Skeletal muscle tissue (tissue), 4 donors: Measurements from ENCODE around the gene RBCK1. TPM values are rescaled to one million over a fixed set of nuclear protein-coding genes. Genes with fewer than 3 reads are reported as not detected.
A peak's percentile ranks its signal among the peaks of the same experiment; 100 is the strongest.
"Not testable (repeated sequence)": the region's sequence is repeated elsewhere in the genome, so short reads cannot be mapped to it uniquely, and the experiment has no call there.

Experiments used
- H3K27ac ChIP-seq: one replicate; pipeline ENCODE4 v1.7.0; 2013; ENCODE audit warnings: mild to moderate bottlenecking, low read depth, low read length, inconsistent platforms
- H3K27me3 ChIP-seq, 3 donors: one replicate each; pipeline ENCODE4 v1.7.0; 2013; ENCODE audit warnings: low read length in 3 of 3; ENCODE audit not compliant: control insufficient read depth in 3 of 3, insufficient read depth in 3 of 3
- H3K36me3 ChIP-seq, 3 donors: one replicate each; pipeline ENCODE4 v1.7.0; 2013; ENCODE audit warnings: low read length in 3 of 3; ENCODE audit not compliant: control insufficient read depth in 3 of 3, insufficient read depth in 3 of 3
- H3K4me1 ChIP-seq, 3 donors: one replicate each; pipeline ENCODE4 v1.7.0; 2013; ENCODE audit warnings: low read length in 3 of 3, mild to moderate bottlenecking in 3 of 3; ENCODE audit not compliant: control insufficient read depth in 3 of 3, insufficient read depth in 3 of 3
- H3K4me3 ChIP-seq, 3 donors: one replicate each; pipeline ENCODE4 v1.7.0; 2013; ENCODE audit warnings: low read length in 3 of 3
- H3K9ac ChIP-seq, 3 donors: one replicate each; pipeline ENCODE4 v1.7.0; 2013; ENCODE audit warnings: low read length in 3 of 3, mild to moderate bottlenecking in 3 of 3, moderate library complexity in 2 of 3, low read depth in 1 of 3
- H3K9me3 ChIP-seq, 3 donors: one replicate each; pipeline ENCODE4 v1.7.0; 2013; ENCODE audit warnings: low read length in 3 of 3; ENCODE audit not compliant: control insufficient read depth in 3 of 3
- total RNA-seq: library from RNA; depleted of rRNA; stranded (reverse); fragments of >200 nt; gene quantifications from one replicate; pipeline ENCODE4 v1.2.3, GENCODE V29; 2014
- donor health status: Osteomylitis.

RBCK1 gene
- total RNA-seq, 1 donor from 2014 or later: 29.2 TPM

GRCh38 chr20:376089-376488 is 32.0 kb upstream of the RBCK1 start:
- Histone ChIP-seq H3K4me3 (no peak overlapping the region), H3K9me3 (no peaks in the 10 kb centered on the region), H3K27me3 (peaks cover 3 to 8% (median 6%) of the 10 kb centered on the region in 3 donors), H3K4me1 (peaks cover 11 to 19% (median 15%) of the 10 kb centered on the region in 3 donors), H3K9ac (no peak overlapping the region), H3K27ac (no peak overlapping the region), H3K36me3 (no peaks in the 10 kb centered on the region)

GRCh38 chr20:376750-377149 is 31.3 kb upstream of the RBCK1 start:
- peaks cover 3 to 8% (median 6%) of the 10 kb centered on the region in 3 donors for H3K27me3 ChIP-seq
- no peak overlapping the region for H3K4me3 ChIP-seq
- H3K36me3 ChIP-seq: no peaks in the 10 kb centered on the region
- no peak overlapping the region for H3K9ac ChIP-seq
- H3K27ac ChIP-seq: no peak overlapping the region
- H3K9me3 ChIP-seq: no peaks in the 10 kb centered on the region
- H3K4me1 ChIP-seq: peaks cover 6 to 13% (median 11%) of the 10 kb centered on the region in 3 donors

- not testable (repeated sequence) for H3K9ac ChIP-seq, H3K4me1 ChIP-seq, H3K9me3 ChIP-seq, H3K4me3 ChIP-seq, H3K36me3 ChIP-seq, H3K27ac ChIP-seq
- H3K27me3 ChIP-seq: peaks cover 3 to 12% (median 10%) of the 10 kb centered on the region in 3 donors
Observed at GRCh38 chr20:377578-377977, 30.5 kb upstream of the RBCK1 start.

- no peak overlapping the region for H3K27ac ChIP-seq
- peaks cover 3 to 16% (median 12%) of the 10 kb centered on the region in 3 donors for H3K27me3 ChIP-seq
- no peak overlapping the region for H3K4me3 ChIP-seq
Observed at GRCh38 chr20:378961-379336, 29.1 kb upstream of the RBCK1 start.

GRCh38 chr20:380763-381580 is 27.1 kb upstream of the RBCK1 start:
- Histone ChIP-seq H3K36me3 (no peaks in the 10 kb centered on the region), H3K4me1 (peaks cover 2 to 6% (median 3%) of the 10 kb centered on the region in 3 donors), H3K9me3 (no peaks in the 10 kb centered on the region), H3K27me3 (peaks cover 3 to 19% (median 16%) of the 10 kb centered on the region in 3 donors), H3K4me3 (peak overlapping the region; percentile 7 to 58 (median 52)), H3K9ac (peak overlapping the region in 1 of 3 donors; percentile 45), H3K27ac (no peak overlapping the region)

More at GRCh38 chr20:378961-379336, 29.1 kb upstream of the RBCK1 start:
- Histone ChIP-seq H3K36me3 (no peaks in the 10 kb centered on the region), H3K4me1 (peaks cover 2 to 6% (median 3%) of the 10 kb centered on the region in 3 donors), H3K9me3 (no peaks in the 10 kb centered on the region), H3K9ac (no peak overlapping the region)

- peaks cover 2 to 6% (median 3%) of the 10 kb centered on the region in 3 donors for H3K4me1 ChIP-seq
- peaks cover 3 to 19% (median 16%) of the 10 kb centered on the region in 3 donors for H3K27me3 ChIP-seq
- H3K9me3 ChIP-seq: no peaks in the 10 kb centered on the region
- no peak overlapping the region for H3K27ac ChIP-seq
- H3K36me3 ChIP-seq: no peaks in the 10 kb centered on the region
- peak overlapping the region in 2 of 3 donors; percentile 52 to 58 for H3K4me3 ChIP-seq
- H3K9ac ChIP-seq: peak overlapping the region in 1 of 3 donors; percentile 45
Observed at GRCh38 chr20:381581-382290, 26.4 kb upstream of the RBCK1 start.

- Histone ChIP-seq H3K9me3 (no peaks in the 10 kb centered on the region), H3K36me3 (no peaks in the 10 kb centered on the region), H3K27ac (no peak overlapping the region), H3K9ac (peak overlapping the region in 1 of 3 donors; percentile 45), H3K4me1 (peaks cover 2 to 6% (median 3%) of the 10 kb centered on the region in 3 donors), H3K4me3 (peak overlapping the region in 2 of 3 donors; percentile 20 to 37), H3K27me3 (peaks cover 3 to 19% (median 16%) of the 10 kb centered on the region in 3 donors)
Observed at GRCh38 chr20:382291-383115, 25.6 kb upstream of the RBCK1 start.

GRCh38 chr20:383889-384288 is 24.2 kb upstream of the RBCK1 start:
- no peak overlapping the region for H3K4me3 ChIP-seq
- H3K36me3 ChIP-seq: peaks cover 3 to 6% (median 3%) of the 10 kb centered on the region in 3 donors
- H3K9me3 ChIP-seq: no peaks in the 10 kb centered on the region
- peaks cover 2 to 6% (median 3%) of the 10 kb centered on the region in 3 donors for H3K4me1 ChIP-seq
- H3K27me3 ChIP-seq: peaks cover 3 to 19% (median 16%) of the 10 kb centered on the region in 3 donors
- no peak overlapping the region for H3K9ac ChIP-seq
- H3K27ac ChIP-seq: no peak overlapping the region

- Histone ChIP-seq H3K4me3 (no peak overlapping the region), H3K9ac (no peak overlapping the region), H3K36me3 (peaks cover 3 to 6% (median 4%) of the 10 kb centered on the region in 3 donors), H3K9me3 (no peaks in the 10 kb centered on the region), H3K27me3 (peaks cover 3 to 17% (median 13%) of the 10 kb centered on the region in 3 donors), H3K27ac (no peak overlapping the region), H3K4me1 (peaks cover 2 to 6% (median 3%) of the 10 kb centered on the region in 3 donors)
Observed at GRCh38 chr20:384723-385122, 23.4 kb upstream of the RBCK1 start.
